ENCODE data around the gene FAM234A.

The FAM234A gene

DNA sequence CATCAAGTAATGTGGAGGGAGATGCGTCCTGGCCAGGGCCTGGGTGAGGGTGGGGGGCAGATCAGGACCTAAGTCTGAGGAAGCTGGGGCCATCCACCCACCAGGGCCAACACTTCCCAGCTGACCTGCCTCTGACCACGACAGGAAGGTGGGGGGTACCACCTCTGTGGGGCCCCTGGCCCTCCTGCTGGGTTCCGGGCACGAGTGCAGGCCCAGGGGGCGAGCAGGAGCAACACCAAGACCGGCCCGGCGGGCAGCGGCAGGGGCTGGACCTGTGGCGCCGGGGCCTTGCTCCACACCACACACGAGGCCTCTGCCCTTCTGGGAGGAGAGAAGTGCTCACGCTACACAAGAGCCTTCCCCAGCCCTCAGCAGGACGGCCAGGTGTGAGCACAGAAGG, 61.7 kb downstream of the FAM234A start:
- in situ Hi-C loops (cut with HindIII; ENCODE audit: low sequenced_read_pairs): no loop called here

DNA sequence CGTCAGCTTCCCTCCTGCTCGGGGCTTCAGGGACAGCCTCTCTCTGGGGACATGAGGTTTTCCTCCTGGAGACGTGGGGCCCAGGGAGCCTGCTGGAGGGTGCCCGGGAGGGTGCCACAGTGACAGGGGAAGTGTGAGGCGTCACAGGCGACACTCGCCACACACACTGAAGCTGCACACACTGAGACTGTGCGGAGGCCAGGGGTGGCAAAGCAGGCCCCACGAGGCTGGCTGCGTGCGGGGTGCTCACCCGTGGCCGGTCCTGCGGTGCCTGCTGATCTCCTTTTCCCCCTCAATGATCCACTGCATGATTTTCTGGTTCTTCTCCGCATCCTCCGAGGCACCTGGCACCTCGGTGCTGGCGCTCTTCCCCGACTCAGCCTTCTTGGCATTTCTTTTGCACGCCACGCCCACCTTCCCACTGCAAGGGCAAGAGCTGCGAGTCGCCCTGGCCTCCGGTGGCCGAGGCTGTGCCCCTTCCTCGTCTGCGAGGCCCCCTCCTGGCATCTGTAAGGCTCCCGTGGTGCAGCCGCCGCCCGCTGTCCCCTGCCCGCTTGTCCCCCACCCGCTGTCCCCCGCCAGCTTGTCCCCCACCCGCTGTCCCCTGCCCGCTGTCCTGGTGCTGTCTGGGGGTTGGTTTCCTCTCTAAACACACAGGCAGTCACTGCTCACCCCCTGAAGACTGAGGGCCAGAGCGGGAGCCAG, 62.3 kb downstream of the FAM234A start:
- in situ Hi-C loops (cut with HindIII; ENCODE audit: low sequenced_read_pairs): no loop called here

DNA sequence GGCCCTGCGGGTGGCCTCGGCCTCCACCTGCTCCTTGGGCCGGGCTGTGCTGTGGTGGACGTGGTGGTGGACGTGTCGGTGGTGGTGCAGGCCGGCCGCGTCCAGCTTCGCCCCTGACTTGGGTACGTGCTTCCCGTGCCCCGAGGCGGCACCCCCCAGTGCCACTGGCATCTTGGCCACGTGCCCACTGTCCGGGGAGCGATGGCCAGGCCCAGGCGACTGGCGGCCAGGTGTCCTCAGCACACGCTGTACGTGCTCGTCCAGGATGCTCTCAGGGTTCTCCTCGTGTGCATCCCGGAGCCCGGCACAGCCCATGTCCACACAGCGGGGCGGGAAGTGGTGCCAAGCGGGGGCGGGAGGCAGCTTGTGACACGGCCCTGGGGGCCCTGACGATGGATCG, 63.2 kb downstream of the FAM234A start:
- in situ Hi-C loops (cut with HindIII; ENCODE audit: low sequenced_read_pairs): no loop called here

DNA sequence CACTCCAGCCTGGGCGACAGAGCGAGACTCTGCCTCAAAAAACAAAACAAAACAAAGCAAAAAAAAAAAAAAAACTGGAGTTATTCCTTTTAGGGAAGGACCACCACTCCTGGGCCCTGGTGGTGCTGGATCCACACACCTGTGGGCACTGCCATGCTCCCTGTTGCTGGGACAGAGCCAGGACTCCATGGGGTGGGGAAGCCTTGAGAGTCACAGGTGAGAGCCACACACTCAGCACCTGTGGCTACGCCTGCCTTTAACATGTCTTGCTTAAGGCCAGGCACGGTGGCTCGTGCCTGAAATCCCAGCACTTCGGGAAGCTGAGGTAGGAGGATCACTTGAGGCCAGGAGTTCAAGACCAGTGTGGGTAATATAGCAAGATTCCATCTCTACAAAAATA, 66.6 kb downstream of the FAM234A start:
- in situ Hi-C loops (cut with HindIII; ENCODE audit: low sequenced_read_pairs): no loop called here

DNA sequence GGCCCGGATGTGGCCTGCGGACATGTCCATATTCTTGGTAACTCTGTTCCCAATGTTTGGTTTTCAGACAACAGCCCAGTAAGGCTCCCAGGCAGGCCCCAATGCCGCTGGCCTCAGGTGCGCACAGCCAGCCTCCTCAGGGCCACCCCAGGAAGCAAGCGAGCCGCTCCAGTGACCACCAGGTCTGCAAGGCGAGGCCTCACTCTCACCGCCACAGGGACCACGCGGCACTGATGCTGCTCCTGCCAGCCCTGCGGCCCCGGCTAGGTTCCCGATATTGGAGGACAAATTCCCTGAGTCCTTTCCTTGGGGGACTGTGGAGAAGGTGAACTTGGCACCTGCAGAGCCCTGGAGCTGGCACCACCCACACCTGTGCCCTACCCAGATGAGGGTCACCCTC, 67.3 kb downstream of the FAM234A start:
- in situ Hi-C loops (cut with HindIII; ENCODE audit: low sequenced_read_pairs): no loop called here

DNA sequence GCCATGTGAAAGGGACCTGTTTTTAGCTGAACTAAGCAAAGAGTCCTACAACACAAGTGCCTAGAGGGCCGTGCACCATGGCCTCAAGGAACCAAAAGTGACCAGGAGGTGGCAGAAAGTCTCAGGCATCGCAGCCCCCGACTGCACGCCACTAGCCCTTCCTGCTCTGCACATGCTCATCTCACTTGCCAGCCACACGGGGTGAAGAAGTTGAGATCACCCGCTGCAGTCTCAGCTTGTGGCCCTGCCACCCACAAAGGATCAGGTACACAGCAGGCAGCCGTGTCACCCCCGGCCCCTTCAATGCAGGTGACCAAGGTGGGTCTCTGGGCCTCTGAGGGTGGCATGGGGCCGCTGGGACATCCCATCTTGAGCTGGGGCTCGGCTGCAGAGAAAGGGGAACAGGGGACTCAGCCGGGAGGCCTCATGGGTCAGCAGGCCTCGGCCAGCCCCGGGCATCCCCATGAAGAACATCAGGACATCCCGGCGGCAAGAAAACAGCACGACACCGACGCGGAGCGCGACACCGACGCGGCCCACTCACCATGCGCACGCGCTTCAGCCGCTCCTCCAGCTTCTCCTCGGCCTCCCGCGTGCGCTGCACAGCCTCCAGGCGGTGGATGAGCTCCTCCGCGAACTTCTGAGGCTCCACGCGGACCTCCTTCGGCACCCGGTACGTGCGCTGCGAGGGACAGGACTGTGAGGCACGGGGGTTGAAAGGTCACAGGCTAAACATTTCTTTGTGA, 69.3 kb downstream of the FAM234A start:
- in situ Hi-C loops (cut with HindIII; ENCODE audit: low sequenced_read_pairs): no loop called here

DNA sequence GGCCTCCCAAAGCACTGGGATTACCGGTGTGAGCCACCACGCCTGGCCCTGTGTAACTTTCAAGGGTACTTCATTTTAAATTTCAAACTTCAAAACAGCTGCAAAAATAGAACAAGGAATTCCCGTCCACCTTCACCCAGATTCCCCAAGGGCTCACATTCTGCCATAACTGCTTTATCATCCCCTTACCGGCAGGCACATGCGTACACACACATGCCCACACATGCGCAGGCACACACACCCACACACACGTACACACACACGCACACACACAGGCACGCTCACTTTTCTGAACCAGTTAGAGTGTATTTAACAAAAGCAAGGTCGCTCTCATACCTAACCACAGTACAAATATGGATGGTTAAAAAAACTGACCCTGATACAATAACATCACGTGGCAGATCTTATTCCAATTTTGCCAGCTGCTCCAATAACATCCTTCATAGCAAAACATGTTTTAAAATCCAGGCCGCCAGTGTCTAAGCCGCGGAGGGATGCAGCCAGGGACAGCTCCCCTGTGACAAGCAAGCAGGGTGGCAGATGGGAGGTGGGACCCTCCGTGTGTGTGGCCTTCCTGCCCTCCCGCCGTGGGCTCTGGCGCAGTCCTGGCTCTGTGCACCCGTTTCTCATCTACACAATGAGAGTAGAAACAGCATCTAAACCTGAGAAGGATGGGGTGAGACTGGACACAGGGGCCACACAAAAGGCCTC, 71.5 kb downstream of the FAM234A start:
- in situ Hi-C loops (cut with HindIII; ENCODE audit: low sequenced_read_pairs): no loop called here

DNA sequence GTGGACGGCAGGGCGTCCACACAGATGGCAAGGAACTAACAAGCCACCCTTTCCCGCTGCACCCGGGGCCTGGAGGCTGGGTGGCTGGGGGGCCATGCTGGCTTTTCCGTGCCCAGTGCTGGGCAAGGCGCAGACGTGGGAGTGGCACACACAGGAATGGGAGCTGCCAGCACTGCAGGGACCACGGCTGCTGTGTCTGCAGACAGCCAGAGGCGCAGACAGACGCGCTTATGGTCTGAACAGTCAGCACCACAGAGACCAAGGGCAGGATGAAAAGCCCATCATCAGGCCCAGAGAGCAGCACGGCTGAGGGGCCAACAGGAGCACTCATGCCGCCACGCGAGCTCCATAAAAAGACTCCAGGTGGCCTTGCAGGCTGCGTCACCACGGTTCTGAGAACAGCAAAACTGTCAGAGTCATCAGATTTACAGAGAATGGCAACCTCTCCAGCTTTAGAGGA, 72.3 kb downstream of the FAM234A start:
- in situ Hi-C loops (cut with HindIII; ENCODE audit: low sequenced_read_pairs): no loop called here

DNA sequence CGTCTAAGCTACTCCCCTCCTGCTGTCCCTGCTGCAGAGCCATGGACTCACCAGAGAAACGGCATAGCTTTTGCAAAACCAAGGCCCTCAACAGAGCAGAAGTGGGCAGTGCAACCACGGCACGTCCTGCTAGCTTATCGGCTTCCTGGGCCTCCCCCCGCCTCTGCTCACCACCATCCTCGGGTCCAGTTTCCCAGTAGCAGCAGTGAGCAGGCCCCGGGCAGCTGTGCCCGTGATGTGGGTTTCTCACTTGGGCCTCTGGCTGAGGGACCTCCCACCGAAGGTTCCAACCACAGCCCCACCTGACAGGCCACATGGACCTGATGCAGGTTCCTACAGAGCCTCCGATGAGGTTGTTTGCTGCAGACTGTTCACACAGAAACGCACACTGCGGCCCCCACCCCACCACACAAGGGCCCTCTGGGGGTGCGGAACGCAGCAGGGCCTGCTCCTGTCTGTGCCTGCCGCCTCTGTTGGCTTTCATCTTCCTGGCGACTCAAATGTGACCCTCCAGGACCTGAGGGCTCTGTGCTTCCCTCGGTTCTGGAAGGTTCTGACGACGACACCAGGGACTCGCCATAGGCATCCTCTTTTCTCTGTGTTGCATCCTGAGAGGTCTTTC, 73.2 kb downstream of the FAM234A start:
- in situ Hi-C loops (cut with HindIII; ENCODE audit: low sequenced_read_pairs): no loop called here

DNA sequence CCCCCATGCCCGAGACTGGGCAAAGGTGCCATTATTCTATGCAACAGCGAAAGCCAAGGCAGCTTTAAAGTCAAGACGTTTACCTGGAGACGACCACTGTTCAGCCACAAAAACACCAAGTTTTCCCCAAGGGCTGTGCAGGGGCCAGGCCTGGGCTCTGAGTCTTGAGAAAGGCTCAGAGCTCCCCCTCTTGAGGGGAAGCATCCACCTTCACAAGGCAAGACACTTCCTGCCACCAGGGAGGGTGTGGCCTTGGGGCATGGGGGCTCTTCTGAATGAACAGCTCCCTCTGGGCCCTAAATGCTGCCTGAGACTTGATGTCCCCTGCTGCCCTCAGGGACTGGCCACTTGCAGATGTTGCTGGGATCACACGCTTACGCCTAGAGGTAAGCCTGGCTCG, 74.9 kb downstream of the FAM234A start:
- in situ Hi-C loops (cut with HindIII; ENCODE audit: low sequenced_read_pairs): no loop called here

DNA sequence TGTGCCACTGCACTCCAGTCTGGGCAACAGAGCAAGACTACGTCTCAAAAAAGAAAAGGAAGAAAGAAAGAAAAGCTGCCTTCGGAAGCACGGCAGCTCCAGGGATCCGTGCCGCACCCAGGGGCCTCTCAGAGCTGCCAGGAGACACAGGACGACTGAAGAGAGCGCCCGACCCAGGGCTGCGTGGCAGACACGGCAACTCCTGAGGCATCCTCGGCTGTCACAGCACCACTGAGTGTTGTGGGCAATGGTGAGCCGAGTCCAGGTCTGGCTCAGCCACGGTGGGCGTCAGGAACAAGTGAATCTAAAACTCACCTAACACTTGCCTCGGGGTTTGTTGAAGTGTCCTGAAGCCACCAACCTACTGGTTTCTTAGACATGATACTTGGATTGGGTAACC, 77.1 kb downstream of the FAM234A start:
- in situ Hi-C loops (cut with HindIII; ENCODE audit: low sequenced_read_pairs): no loop called here

DNA sequence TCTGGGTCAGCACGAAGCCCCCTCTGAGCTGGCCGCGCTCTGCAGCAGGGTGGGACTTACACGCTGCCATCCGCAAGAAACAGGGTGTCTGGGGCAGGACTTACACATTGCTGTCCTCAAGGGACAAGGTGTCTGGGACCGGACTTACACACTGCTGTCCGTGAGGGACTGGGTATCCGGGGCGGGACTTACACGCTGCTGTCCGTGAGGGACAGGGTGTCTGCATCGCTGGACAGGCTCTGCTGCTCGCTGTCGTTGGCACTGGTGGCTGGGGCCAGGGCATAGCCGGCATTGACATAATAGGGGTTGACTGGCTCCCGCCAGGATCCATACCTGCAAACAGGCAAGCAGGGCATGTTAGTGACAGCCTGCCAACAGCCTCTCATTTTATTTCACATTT, 79.7 kb downstream of the FAM234A start:
- in situ Hi-C loops (cut with HindIII; ENCODE audit: low sequenced_read_pairs): no loop called here

DNA sequence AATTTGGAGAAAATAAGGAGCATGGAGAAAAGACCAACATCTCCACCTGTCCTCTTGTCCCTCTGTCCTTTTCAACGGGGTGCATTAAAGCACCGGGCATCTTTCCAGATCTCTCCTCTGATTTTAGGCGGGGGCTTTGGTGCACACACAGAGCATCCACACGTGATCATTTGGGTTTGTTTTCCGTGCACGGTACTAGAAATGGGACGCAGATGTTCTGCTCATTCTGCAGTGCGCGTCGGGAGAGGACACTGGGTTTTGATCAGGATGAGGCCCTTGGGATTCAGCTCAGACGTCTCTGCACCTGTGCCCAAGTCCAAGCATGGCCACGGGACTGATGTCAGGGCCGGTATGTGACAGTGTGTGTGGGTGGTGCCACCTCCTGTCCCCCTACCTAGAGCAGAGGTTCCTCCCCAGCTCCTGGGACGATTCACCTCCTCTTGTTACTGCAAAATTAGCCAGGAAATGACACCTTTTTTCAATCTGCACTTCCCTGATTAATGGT, 80.2 kb downstream of the FAM234A start:
- in situ Hi-C loops (cut with HindIII; ENCODE audit: low sequenced_read_pairs): no loop called here
